Prostate gland (tissue), 2 donors: ENCODE measurements around the gene IL36B.

Source experiments
- POLR2AphosphoS5 ChIP-seq: sonication (generic); formaldehyde crosslinking; IDR thresholded peaks from one replicate; pipeline ENCODE4 v1.6.1; 2017; ENCODE audit warnings: antibody characterized with exemption
- TF ChIP-seq, protein P1 (sequence below), 4 experiments: fragments of 200-600 bp in 2 of 4; fragments of 450-650 bp in 2 of 4; sonication (generic) in 2 of 4; IDR thresholded peaks; 1 replicate in 3 of 4; 2 replicates in 1 of 4; pipeline ENCODE4 v1.5.1; 2016 to 2019; ENCODE audit warnings: antibody characterized with exemption in 4 of 4, mild to moderate bottlenecking in 2 of 4, moderate library complexity in 2 of 4

DNA sequence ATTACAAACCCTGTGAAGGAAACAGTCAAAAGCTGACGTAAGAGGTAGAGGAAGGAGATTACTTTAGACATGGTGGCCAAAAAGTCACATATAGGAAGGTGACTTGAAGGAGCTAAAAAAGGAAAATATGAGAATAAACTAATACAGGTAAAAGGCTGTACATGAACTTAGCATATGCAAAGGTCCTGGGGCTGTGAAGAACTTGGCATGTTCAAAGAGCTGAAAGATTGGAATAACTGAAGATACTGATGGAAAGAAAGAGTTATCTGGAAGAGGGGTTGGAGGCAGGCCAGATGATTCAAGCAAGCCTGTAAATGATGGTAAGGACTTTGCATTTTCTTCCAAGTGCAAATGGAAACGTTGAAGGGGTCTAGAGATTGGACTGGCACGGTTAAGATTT lies 34.2 kb downstream of the IL36B start:
- TF ChIP-seq POLR2AphosphoS5 = no peak
- TF ChIP-seq, protein P1, sequence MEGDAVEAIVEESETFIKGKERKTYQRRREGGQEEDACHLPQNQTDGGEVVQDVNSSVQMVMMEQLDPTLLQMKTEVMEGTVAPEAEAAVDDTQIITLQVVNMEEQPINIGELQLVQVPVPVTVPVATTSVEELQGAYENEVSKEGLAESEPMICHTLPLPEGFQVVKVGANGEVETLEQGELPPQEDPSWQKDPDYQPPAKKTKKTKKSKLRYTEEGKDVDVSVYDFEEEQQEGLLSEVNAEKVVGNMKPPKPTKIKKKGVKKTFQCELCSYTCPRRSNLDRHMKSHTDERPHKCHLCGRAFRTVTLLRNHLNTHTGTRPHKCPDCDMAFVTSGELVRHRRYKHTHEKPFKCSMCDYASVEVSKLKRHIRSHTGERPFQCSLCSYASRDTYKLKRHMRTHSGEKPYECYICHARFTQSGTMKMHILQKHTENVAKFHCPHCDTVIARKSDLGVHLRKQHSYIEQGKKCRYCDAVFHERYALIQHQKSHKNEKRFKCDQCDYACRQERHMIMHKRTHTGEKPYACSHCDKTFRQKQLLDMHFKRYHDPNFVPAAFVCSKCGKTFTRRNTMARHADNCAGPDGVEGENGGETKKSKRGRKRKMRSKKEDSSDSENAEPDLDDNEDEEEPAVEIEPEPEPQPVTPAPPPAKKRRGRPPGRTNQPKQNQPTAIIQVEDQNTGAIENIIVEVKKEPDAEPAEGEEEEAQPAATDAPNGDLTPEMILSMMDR (IDR thresholded peaks at IDR 0.05) = no peak
